ENCODE data around the gene POFUT2.
"Not testable (repeated sequence)": the region's sequence is repeated elsewhere in the genome, so short reads cannot be mapped to it uniquely, and the experiment has no call there.

The POFUT2 gene

DNA sequence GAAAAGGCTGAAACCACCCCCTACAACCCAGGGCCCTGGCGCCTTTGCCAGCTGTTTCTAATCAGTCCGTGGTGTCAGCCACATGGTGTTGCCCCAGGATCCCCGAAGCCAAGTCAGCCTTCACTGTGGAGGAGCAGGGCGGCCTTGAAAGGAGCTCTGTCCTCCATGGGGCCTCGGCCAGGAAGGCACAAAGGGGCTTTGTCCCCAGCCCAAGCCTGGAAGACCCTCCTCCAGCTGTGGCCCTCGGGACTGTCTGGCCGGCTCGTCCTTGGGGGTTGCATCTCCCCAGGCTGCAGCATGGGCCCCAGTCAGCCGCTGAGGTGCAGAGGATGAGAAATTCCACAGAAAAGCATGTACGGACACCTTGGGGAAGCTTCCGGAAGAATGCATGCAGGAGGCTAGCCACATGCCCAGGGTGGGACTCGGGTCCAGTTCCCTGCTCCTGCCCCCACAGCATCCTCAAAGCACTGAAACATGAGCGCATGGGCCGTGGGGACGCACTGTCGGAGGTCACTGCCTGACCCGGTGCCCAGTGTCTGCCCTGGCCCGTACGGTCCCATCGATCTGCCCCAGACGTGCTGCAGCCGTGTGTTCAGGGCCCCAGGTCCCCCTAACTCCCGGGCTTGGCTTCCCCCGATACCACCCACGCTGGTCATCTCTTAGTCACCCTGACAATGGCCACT lies 38.6 kb upstream of the POFUT2 start:
- DNase-seq: no peak

GRCh38 chr21:45325206-45326168 lies 37.8 kb upstream of the POFUT2 start:
- no peak for DNase-seq

DNA sequence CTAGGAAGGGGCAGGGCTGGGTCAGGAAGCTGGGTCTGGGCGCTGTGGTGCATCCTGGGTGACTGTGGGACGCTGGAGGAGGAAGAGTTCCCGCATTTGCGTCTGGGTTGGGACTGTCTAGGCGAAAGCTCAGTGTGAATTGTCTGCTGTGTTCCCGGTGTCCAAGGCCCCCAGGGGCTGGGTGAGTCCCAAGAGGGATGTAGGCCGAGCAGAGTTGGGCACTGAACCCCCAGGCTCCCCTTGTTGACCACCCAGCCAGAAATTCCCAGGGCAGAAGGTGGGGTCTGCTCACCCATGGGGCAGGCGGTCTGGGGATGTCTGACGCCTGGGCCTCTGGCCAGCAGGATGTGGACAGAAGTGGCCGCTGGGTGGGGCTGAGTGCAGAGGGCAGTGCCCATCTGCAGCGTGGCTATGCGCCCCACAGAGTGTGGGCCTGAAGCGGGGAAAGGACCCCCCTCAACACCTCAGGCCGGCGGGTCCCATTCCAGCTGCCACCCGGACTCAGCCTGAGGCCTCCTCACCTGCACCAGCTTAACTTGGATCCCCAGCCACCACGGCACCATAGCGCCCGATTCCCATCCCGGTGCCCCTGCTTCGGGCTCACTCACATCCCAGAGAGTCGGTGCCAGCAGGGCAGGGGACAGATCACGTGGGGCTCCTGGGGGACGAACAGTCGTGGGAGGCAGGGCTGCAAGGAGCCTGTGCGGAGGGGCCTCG lies 37.0 kb upstream of the POFUT2 start:
- no peak for DNase-seq

DNA sequence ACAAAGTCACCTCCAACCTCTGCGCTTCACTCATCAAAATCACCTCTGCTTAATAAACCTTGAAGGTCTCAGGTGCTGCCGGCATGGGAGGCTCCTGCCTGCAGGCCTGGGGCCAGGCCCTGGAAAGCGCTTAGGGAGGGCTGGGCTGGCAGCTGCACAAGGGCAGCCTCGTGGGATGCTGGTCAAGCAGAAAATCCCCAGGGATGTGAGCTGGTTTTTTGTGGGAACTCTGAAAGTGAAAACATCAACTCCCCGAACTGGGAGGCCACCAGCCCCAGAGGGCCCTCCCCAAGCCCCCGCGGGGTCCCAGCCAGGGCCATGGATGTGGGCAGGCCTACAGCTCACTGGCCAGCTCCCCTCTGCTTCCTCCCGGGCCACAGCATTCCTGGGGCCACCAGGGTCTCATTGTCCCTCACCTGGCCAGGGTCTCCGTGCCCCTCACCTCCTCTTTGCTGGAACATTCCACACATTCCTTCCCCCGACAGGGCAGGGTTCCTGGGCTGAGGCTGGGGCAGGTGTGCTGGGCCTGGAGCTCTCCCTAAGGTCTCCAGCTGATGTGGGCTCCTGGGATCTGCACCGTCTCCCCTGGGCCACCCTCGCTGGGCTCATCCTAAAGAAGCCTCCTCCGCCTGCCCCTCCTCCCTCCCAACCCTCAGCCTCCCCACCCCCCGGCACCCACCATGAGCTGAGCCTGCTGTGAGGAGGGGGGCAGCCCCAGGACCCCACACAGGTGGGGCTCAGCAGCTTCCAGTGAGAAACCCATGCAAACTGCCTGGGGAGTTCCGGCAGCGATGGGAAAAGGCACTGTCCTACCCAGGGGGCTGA lies 36.0 kb upstream of the POFUT2 start:
- DNase-seq: no peak

- no peak for DNase-seq
Observed at GRCh38 chr21:45322960-45323461, 35.3 kb upstream of the POFUT2 start.

- no peak for DNase-seq
Observed at GRCh38 chr21:45322231-45322959, 34.7 kb upstream of the POFUT2 start.

DNA sequence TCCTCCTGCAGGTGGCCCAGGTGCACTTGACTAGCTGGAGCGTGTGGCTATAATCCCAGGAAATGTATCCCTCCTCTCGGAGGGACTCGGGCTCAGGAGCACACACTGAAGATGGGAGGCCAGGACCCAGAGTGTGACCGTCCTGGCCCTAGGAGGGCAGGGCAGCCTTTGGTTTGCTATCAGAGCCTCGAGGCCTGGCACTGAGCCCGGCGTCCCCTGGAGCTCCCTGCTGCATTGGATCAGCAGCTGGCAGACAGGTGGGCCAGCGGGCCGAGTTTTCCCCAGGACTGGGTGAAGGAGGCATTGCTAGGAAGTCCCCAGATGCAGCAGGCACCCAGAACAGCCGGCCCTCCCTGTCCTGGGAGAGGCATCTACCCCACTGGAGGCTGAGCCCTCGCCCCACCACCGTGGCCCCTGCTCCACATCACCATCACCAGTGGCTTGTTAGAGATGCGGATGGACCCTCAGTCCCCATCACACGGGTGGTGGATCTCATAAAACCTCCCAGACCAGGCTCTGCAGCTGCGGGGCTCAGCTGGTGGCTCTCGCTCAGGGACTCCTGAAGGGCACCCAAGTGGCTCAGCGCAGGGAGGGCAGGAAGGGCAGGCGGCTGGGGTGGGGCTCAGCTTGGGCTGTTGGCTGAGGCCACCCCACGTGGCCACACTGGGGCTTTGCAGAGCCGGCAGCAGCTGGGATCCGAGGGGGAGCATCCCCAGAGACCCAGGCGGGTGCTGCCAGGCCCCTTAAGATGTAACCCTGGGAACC lies 32.7 kb upstream of the POFUT2 start:
- no peak for DNase-seq

DNA sequence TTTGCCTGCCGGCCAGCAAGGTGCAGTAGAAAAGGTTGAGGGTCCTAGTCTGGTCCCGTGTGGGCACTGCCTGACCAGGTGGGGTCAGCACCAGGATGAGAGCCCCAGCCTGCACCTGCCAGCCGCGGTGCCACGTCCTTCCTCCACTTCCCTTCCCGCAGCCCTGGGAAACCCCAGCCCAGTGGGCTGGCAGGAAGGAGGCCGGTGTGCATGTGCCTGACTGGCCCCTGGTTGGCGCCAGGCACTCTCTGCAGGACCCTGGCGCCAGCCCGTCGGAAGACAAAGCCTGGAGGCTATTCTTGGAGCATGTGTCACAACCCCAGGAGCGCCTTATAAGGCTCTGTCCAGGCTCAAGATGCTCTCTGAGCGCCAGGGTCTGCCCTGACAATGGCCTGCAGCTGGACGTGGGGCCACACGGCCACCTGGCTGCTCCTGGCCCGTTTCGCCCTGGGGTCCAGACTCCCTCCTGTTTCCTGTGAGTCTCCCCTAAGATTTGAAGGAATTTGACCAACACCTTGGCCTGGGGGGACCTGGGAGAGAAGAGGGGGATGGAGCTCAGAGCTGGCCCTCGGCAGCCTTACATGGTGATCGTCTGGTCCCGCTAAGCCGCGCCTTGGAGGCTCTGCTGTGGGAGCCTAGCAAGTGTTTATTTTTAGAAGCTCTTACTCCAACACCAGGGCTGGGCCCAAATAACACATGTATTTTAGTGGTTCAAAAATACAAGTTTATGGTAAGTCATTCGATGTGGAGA lies 31.9 kb upstream of the POFUT2 start:
- DNase-seq: no peak

DNA sequence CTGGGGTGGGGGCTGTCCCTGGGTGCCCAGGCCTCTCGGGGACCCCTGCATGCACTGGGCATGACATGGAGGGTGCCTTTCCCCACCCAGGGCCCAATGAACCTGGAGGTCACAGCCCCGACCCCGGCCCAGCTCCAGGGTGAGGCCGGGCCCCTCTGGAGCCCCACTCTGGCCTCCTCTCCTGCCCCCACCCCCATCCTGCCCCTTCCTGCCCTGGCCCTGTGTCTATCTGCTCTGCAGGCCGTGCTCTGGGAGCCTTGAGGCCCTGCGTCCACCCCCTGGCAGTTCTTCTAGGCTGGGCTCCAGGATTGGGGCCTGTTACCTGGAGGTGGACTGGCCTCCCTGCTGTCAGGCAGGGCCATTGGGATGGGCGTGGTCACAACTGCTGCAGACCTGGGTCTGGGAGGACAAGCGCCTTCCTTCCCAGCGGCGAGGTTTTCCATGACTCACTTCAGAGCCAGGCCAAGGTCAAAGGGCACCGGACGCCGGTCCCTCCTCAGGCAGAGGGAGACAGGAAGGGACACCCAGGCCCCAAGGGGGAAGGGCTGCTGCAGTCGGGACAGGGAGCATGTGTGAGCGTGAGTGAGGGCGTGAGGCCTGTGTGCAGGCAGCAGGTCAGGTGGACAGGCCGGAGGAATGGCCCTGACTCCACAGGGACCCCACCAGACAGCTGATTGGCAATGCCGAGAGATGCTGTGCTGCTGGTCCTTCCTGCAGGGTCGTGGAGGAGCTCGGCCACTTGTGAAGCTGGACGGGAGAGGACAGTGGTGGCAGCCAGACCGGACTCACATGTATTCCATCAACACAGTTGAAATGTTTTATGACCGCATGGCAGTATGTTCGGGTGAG lies 31.1 kb upstream of the POFUT2 start:
- DNase-seq: no peak

- DNase-seq: no peak
Observed at GRCh38 chr21:45318146-45318555, 30.5 kb upstream of the POFUT2 start.

DNA sequence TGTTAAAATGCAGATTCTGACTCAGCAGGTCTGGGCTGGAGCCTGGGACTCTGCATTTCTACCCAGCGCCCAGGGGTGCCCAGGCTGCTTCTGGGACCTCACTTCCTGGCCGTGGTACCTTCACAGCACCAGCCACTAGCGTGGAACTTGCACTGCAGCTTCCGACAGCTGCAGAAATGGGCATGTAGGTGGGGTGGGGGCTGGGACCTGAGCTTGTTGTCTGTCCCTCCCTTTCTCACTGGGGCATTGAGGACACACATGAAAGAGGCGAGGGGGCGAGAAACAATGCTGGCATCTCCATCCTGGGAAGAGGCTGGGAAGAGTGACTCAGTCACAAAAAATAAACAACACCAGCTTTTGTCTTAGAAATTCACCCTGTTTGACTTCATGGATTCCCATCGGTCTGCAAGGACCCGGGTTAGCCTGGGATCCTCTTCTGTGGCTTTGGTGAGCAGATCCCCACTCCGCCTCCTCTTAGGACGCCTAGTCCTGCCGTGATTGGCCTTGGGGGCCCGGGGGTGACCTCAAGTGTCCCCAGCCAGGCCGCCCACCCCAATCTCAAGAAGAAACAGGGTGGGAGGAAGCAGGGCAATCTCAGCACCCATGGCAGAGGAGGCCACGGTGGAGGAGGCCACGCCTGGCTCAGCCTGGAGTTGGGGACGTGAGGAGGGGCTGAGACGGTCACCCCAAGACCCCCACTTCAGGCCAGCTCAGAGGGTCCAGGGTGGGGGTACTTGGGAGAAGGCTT lies 29.9 kb upstream of the POFUT2 start:
- DNase-seq: no peak

GRCh38 chr21:45316871-45317397 lies 29.2 kb upstream of the POFUT2 start:
- DNase-seq: no peak

DNA sequence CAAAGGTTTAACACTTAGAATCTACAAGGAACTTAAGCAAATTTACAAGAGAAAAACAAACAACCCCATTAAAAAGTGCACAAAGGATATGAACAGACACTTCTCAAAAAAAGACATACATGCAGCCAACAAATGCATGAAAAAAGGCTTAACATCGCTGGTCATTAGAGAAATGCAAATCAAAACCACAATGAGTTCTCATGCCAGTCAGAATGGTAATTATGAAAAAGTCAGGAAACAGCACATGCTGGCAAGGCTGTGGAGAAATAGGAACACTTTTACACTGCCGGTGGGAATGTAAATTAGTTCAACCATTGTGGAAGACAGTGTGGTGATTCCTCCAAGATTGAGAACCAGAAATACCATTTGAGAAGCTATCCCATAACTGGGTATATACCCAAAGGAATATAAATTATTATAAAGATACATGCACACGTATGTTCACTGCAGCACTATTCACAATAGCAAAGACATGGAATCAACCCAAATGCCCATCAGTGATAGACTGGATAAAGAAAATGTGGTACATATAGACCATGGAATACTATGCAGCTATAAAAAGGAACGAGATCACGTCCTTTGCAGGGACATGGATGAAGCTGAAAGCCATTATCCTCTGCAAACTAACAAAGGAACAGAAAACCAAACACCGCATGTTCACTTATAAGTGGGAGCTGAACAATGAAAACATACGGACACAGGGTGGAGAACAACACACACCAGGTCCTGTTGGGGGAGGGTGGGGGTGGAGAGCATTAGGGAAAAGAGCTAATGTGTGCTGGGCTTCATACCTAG lies 28.2 kb upstream of the POFUT2 start:
- not testable (repeated sequence) for DNase-seq

DNA sequence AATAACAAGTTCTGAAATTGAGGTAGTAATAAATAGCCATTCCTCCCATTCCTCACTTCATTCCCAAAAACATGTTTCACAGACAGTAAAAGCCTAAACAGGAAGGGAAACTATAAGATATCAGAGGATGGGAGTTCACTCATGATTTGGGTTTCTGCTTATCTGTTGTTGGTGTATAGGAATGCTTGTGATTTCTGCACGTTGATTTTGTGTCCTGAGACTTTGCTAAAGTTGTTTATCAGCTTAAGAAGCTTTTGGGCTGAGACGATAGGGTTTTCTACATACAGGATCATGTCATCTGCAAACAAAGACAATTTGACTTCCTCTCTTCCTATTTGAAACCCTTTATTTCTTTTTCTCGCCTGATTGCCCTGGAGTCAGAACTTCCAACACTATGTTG lies 26.0 kb upstream of the POFUT2 start:
- DNase-seq: no peak

DNA sequence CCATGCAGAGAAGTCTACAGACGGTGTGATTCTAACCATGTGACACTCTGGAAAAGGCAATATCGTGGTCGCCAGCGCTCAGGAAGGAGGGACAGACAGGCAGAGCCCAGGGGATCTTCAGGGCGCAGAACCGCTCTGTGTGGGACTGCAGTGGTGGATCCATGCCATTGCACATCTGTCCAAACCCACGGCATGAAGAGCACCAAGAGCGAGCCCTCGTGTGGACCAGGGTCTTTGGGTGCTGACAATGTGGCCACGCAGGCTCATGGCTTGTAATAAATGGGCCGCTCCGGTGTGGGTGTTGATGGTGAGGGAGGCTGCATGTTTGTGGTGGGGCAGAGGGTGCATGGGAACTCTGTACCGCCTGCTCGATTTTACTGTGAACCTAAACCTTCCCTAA lies 25.3 kb upstream of the POFUT2 start:
- DNase-seq: no peak

GRCh38 chr21:45312296-45312695 lies 24.6 kb upstream of the POFUT2 start:
- DNase-seq: no peak

DNA sequence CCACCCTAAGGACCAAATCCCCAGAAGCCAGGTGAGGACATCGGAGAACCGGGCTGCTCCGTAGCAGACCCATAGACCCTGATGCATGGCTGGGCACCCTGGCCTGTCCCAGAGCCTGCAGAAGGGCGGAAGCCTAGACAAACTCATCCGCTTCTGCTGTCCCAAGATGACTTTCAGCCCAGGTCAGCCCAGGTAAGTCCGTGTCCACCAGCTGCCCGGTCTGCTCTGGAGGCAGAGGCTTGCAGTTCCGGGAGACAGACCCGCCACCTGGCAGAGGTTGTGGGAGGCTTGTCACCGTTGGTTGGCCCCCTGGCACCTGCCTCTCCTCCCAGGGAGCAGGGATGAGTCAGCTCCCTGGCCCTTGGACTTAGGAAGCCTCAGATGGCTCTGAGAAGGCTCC lies 22.8 kb upstream of the POFUT2 start:
- no peak for DNase-seq
